Measurements from ENCODE around the gene MS4A12. TPM values are rescaled to one million over a fixed set of nuclear protein-coding genes. Genes with fewer than 3 reads are reported as not detected.

The MS4A12 gene
- total RNA-seq, 1 experiment from 2014 or later: not detected

DNA sequence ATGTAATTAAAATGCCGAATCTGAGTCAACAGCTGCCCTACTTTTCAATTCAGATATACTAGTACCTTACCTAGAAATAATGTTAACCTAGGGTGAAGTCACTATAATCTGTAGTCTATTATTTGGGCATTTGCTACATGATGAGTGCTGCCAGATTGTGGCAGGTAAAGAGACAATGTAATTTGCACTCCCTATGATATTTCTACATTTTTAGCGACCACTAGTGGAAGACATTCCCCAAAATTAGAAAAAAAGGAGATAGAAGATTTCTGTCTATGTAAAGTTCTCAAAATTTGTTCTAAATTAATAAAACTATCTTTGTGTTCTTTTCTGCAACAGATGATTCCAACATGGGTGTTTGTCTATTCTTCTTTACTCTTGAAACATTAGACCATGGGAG lies 22.9 kb upstream of the MS4A12 start:
- no peaks in the 10 kb centered on the region for H3K9me3 ChIP-seq (ENCODE audit: control insufficient read depth, insufficient read depth, low read depth, low read length)
- no peak overlapping the region for H3K27ac ChIP-seq (ENCODE audit: low read length)
- in situ Hi-C loops (cut with HindIII; ENCODE audit: low pct_unique_long_range_greater_than_20kb, low sequenced_read_pairs) (no loop called here), intact Hi-C loops (cut with micrococcal nuclease; ENCODE audit: unreplicated experiment) (no loop called here)
- no TSS peak for BruUV-seq (replicated peaks)
- DNase-seq (ENCODE audit: low read depth, low spot score) (no peak), ATAC-seq (no peak)
- TF ChIP-seq TCF7L2 (IDR thresholded peaks at IDR 0.05; ENCODE audit: low read depth, low read length) (no peak), SIN3A (IDR thresholded peaks at IDR 0.05; ENCODE audit: borderline replicate concordance, insufficient read depth, low read depth, low read length) (no peak), POLR2AphosphoS5 (IDR thresholded peaks at IDR 0.05; ENCODE audit: low read depth, low read length) (no peak)
- TF ChIP-seq, protein P1, sequence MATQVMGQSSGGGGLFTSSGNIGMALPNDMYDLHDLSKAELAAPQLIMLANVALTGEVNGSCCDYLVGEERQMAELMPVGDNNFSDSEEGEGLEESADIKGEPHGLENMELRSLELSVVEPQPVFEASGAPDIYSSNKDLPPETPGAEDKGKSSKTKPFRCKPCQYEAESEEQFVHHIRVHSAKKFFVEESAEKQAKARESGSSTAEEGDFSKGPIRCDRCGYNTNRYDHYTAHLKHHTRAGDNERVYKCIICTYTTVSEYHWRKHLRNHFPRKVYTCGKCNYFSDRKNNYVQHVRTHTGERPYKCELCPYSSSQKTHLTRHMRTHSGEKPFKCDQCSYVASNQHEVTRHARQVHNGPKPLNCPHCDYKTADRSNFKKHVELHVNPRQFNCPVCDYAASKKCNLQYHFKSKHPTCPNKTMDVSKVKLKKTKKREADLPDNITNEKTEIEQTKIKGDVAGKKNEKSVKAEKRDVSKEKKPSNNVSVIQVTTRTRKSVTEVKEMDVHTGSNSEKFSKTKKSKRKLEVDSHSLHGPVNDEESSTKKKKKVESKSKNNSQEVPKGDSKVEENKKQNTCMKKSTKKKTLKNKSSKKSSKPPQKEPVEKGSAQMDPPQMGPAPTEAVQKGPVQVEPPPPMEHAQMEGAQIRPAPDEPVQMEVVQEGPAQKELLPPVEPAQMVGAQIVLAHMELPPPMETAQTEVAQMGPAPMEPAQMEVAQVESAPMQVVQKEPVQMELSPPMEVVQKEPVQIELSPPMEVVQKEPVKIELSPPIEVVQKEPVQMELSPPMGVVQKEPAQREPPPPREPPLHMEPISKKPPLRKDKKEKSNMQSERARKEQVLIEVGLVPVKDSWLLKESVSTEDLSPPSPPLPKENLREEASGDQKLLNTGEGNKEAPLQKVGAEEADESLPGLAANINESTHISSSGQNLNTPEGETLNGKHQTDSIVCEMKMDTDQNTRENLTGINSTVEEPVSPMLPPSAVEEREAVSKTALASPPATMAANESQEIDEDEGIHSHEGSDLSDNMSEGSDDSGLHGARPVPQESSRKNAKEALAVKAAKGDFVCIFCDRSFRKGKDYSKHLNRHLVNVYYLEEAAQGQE (IDR thresholded peaks at IDR 0.05; ENCODE audit: insufficient read depth in 1 of 2, low read depth in 2 of 2, low read length in 1 of 2): no peak
- no peaks in the 10 kb centered on the region for H3K36me3 ChIP-seq (ENCODE audit: control insufficient read depth, insufficient read depth, low read length)
- no peak overlapping the region for H3K4me3 ChIP-seq (ENCODE audit: low read depth in 2 of 2, low read length in 2 of 2)
- H3K4me1 ChIP-seq (ENCODE audit: control insufficient read depth, insufficient read depth, low read length): no peaks in the 10 kb centered on the region
- CTCF ChIA-PET: no interaction called here
- no peaks in the 10 kb centered on the region for H3K27me3 ChIP-seq (ENCODE audit: control insufficient read depth, insufficient read depth, low read length)
- POLR2A ChIA-PET: no interaction called here

DNA sequence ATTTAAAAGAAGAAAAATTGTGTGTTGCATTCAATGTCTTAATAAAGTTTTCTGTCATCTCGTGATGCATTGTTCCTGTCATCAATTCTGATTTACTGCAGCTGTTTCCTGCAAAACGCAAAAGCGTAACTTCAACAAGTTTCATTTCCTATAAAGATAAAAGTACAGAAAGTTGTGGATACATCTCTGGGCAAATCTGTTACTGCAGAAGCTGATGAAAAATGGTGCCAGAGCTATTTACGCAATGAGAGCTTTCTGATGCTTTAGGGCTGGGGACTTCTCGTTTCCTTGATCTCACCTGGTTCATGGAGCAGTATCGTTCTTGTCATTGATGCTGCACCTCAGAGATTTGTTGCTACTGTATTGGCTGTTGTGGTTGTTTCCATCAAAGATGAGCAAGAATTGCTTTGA lies 15.5 kb upstream of the MS4A12 start:
- H3K27ac ChIP-seq (ENCODE audit: low read length): no peak overlapping the region
- in situ Hi-C loops (cut with HindIII; ENCODE audit: low pct_unique_long_range_greater_than_20kb, low sequenced_read_pairs): no loop called here
- ChIA-PET POLR2A (interaction anchor here (0.6 kb wide), 1 partner anchor 20 kb away, joined by 7 read pairs; no protein-coding TSS in a partner anchor), CTCF (interaction anchor here (0.6 kb wide), 1 partner anchor 117 kb away, joined by 3 read pairs; no protein-coding TSS in a partner anchor)
- H3K36me3 ChIP-seq (ENCODE audit: control insufficient read depth, insufficient read depth, low read length): no peaks in the 10 kb centered on the region
- intact Hi-C loops (cut with micrococcal nuclease; ENCODE audit: unreplicated experiment): no loop called here
- TF ChIP-seq, protein P1 (IDR thresholded peaks at IDR 0.05; ENCODE audit: insufficient read depth in 1 of 2, low read depth in 2 of 2, low read length in 1 of 2): no peak
- TF ChIP-seq SIN3A (IDR thresholded peaks at IDR 0.05; ENCODE audit: borderline replicate concordance, insufficient read depth, low read depth, low read length) (no peak), TCF7L2 (IDR thresholded peaks at IDR 0.05; ENCODE audit: low read depth, low read length) (no peak), POLR2AphosphoS5 (IDR thresholded peaks at IDR 0.05; ENCODE audit: low read depth, low read length) (no peak)
- TF ChIP-seq, protein P2, sequence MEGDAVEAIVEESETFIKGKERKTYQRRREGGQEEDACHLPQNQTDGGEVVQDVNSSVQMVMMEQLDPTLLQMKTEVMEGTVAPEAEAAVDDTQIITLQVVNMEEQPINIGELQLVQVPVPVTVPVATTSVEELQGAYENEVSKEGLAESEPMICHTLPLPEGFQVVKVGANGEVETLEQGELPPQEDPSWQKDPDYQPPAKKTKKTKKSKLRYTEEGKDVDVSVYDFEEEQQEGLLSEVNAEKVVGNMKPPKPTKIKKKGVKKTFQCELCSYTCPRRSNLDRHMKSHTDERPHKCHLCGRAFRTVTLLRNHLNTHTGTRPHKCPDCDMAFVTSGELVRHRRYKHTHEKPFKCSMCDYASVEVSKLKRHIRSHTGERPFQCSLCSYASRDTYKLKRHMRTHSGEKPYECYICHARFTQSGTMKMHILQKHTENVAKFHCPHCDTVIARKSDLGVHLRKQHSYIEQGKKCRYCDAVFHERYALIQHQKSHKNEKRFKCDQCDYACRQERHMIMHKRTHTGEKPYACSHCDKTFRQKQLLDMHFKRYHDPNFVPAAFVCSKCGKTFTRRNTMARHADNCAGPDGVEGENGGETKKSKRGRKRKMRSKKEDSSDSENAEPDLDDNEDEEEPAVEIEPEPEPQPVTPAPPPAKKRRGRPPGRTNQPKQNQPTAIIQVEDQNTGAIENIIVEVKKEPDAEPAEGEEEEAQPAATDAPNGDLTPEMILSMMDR (IDR thresholded peaks at IDR 0.05): no peak
- H3K27me3 ChIP-seq (ENCODE audit: control insufficient read depth, insufficient read depth, low read length): no peaks in the 10 kb centered on the region
- ATAC-seq (no peak), DNase-seq (ENCODE audit: low read depth, low spot score) (no peak)
- H3K9me3 ChIP-seq (ENCODE audit: control insufficient read depth, insufficient read depth, low read depth, low read length): no peaks in the 10 kb centered on the region
- no peaks in the 10 kb centered on the region for H3K4me1 ChIP-seq (ENCODE audit: control insufficient read depth, insufficient read depth, low read length)
- no peak overlapping the region for H3K4me3 ChIP-seq (ENCODE audit: low read depth in 2 of 2, low read length in 2 of 2)
- BruUV-seq (replicated peaks): no TSS peak

Data from Panc1 (cell line).